ENCODE results near the gene KDM6A.

- no peak for TF ChIP-seq CTCF (IDR thresholded peaks at IDR 0.05)
- no peak for TF ChIP-seq POLR2A (IDR thresholded peaks at IDR 0.05)
These were observed 124.4 kb downstream of the KDM6A start for GRCh38 chrX:44997282-44997812.

All from esophagus squamous epithelium (tissue), 4 donors.